ENCODE data around the gene P2RX2. TPM values are rescaled to one million over a fixed set of nuclear protein-coding genes. Genes with fewer than 3 reads are reported as not detected.

The P2RX2 gene
- total and polyA plus RNA-seq, 2 donors (not counting 1 experiment from before 2014, with no cell fraction given): not detected

- no peaks in the 10 kb centered on the region for H3K79me2 ChIP-seq (ENCODE audit: control insufficient read depth, insufficient read depth, low read length)
- H3K4me1 ChIP-seq (ENCODE audit: control insufficient read depth, extremely low read depth, insufficient read depth, low read length): no peaks in the 10 kb centered on the region
- no peak overlapping the region for H3K9ac ChIP-seq (ENCODE audit: insufficient read depth, low read length)
- H3K27ac ChIP-seq (ENCODE audit: insufficient read depth, low read length): no peak overlapping the region
- H3K27me3 ChIP-seq (ENCODE audit: control insufficient read depth, insufficient read depth, low read length): no peaks in the 10 kb centered on the region
- peaks cover 17% of the 10 kb centered on the region for H3K36me3 ChIP-seq (ENCODE audit: control insufficient read depth, insufficient read depth, low read length)
- H2AFZ ChIP-seq (ENCODE audit: low read length): no peak overlapping the region
- no peak overlapping the region for H3K4me3 ChIP-seq (replicated peaks in 1 of 4; ENCODE audit: control extremely low read depth in 1 of 4, insufficient read depth in 1 of 4, low read depth in 3 of 4, low read length in 4 of 4)
- TF ChIP-seq EZH2 (IDR thresholded peaks at IDR 0.05; ENCODE audit: low read length, missing control alignments): no peak
- TF ChIP-seq CTCF (conservative IDR thresholded peaks at IDR 0.05 in 1 of 2, IDR thresholded peaks at IDR 0.05 in 1 of 2; ENCODE audit: low read depth in 1 of 2, low read length in 2 of 2): no peak
- no peak for DNase-seq (ENCODE audit: low read depth in 2 of 2)
- H3K4me2 ChIP-seq (ENCODE audit: extremely low read depth, insufficient read depth, low read length): no peak overlapping the region
- no peaks in the 10 kb centered on the region for H4K20me1 ChIP-seq (ENCODE audit: control insufficient read depth, extremely low read depth, insufficient read depth, low read length)
- H3K9me3 ChIP-seq (ENCODE audit: control insufficient read depth, insufficient read depth, low read depth, low read length): no peaks in the 10 kb centered on the region
Measured at GRCh38 chr12:132635076-132635955, 16.7 kb downstream of the P2RX2 start.

GRCh38 chr12:132637811-132638210, 19.2 kb downstream of the P2RX2 start:
- H3K27me3 ChIP-seq (ENCODE audit: control insufficient read depth, insufficient read depth, low read length): no peaks in the 10 kb centered on the region
- no peak overlapping the region for H2AFZ ChIP-seq (ENCODE audit: low read length)
- no peak for TF ChIP-seq EZH2 (IDR thresholded peaks at IDR 0.05; ENCODE audit: low read length, missing control alignments)
- TF ChIP-seq CTCF (conservative IDR thresholded peaks at IDR 0.05 in 1 of 2, IDR thresholded peaks at IDR 0.05 in 1 of 2; ENCODE audit: low read depth in 1 of 2, low read length in 2 of 2): no peak
- H3K79me2 ChIP-seq (ENCODE audit: control insufficient read depth, insufficient read depth, low read length): no peaks in the 10 kb centered on the region
- no peaks in the 10 kb centered on the region for H3K4me1 ChIP-seq (ENCODE audit: control insufficient read depth, extremely low read depth, insufficient read depth, low read length)
- DNase-seq (ENCODE audit: low read depth in 2 of 2): no peak
- no peak overlapping the region for H3K9ac ChIP-seq (ENCODE audit: insufficient read depth, low read length)
- H3K4me3 ChIP-seq (replicated peaks in 1 of 4; ENCODE audit: control extremely low read depth in 1 of 4, insufficient read depth in 1 of 4, low read depth in 3 of 4, low read length in 4 of 4): no peak overlapping the region
- no peak overlapping the region for H3K4me2 ChIP-seq (ENCODE audit: extremely low read depth, insufficient read depth, low read length)
- H3K9me3 ChIP-seq (ENCODE audit: control insufficient read depth, insufficient read depth, low read depth, low read length): no peaks in the 10 kb centered on the region
- H4K20me1 ChIP-seq (ENCODE audit: control insufficient read depth, extremely low read depth, insufficient read depth, low read length): no peaks in the 10 kb centered on the region
- no peak overlapping the region for H3K27ac ChIP-seq (ENCODE audit: insufficient read depth, low read length)
- peaks cover 19% of the 10 kb centered on the region for H3K36me3 ChIP-seq (ENCODE audit: control insufficient read depth, insufficient read depth, low read length)

DNA sequence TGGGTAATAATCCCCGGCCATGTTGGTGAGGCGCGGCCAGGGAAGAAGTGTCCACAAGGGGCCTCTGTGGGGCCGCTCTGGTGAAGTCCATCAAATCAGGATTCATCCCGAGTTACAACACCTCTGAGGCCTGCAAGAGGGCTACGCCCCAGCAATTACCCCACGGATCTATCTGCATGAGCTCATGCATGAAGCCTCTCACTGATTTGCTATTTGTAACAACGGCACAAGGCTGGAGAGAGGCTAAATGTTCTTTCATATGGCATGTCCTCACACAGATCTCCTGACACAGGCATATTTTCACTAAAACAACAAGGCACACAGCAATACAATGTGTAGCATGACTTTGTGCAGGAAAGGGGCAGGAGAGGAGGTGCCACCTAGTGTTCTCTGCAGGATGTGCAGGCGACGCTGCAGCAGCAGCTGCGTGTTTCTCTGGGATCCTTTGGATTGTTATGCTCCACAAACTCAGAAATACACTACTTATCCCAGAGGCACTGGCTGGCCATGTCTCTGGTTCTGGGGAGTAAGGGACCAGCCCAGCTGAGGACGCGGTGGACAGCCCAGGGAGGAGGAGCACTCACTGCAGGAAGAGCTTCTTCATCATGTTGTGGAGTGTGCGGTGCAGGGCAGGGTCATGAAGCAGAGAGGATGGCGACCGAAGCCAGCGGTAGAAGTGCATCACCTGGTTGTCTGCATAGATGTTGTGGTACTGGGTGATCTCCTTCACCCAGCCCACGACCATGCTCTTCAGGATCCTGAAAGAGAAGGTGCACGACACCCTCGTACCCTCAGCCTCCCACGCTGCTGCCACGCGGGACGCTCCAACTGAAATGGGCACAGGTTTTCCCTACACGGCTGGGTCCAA, 20.2 kb downstream of the P2RX2 start:
- Histone ChIP-seq H3K79me2 (ENCODE audit: control insufficient read depth, insufficient read depth, low read length) (no peaks in the 10 kb centered on the region), H3K27me3 (ENCODE audit: control insufficient read depth, insufficient read depth, low read length) (no peaks in the 10 kb centered on the region), H3K9ac (ENCODE audit: insufficient read depth, low read length) (no peak overlapping the region), H2AFZ (ENCODE audit: low read length) (peak overlapping the region; percentile 39), H3K4me1 (ENCODE audit: control insufficient read depth, extremely low read depth, insufficient read depth, low read length) (no peaks in the 10 kb centered on the region), H3K36me3 (ENCODE audit: control insufficient read depth, insufficient read depth, low read length) (peaks cover 20% of the 10 kb centered on the region), H4K20me1 (ENCODE audit: control insufficient read depth, extremely low read depth, insufficient read depth, low read length) (no peaks in the 10 kb centered on the region), H3K27ac (ENCODE audit: insufficient read depth, low read length) (no peak overlapping the region), H3K9me3 (ENCODE audit: control insufficient read depth, insufficient read depth, low read depth, low read length) (no peaks in the 10 kb centered on the region), H3K4me3 (replicated peaks in 1 of 4; ENCODE audit: control extremely low read depth in 1 of 4, insufficient read depth in 1 of 4, low read depth in 3 of 4, low read length in 4 of 4) (no peak overlapping the region), H3K4me2 (ENCODE audit: extremely low read depth, insufficient read depth, low read length) (no peak overlapping the region)
- peak; percentile 90 to 92 for TF ChIP-seq CTCF (conservative IDR thresholded peaks at IDR 0.05 in 1 of 2, IDR thresholded peaks at IDR 0.05 in 1 of 2; ENCODE audit: low read depth in 1 of 2, low read length in 2 of 2)
- no peak for TF ChIP-seq EZH2 (IDR thresholded peaks at IDR 0.05; ENCODE audit: low read length, missing control alignments)
- peak; percentile 29 to 82 for DNase-seq (ENCODE audit: low read depth in 2 of 2)

Measured in fibroblast of lung (primary cell).